Vagina (tissue), 2 donors: ENCODE data around the gene HAPSTR1. TPM values are rescaled to one million over a fixed set of nuclear protein-coding genes. Genes with fewer than 3 reads are reported as not detected.

Experiments
- DNase-seq, 2 donors: peaks; one replicate each; pipeline ENCODE4 v3.0.0-alpha.2; 2017; ENCODE audit errors: extremely low spot score in 2 of 2
- H3K27ac ChIP-seq: fragments of 200-600 bp; sonication (generic); one replicate; pipeline ENCODE4 v1.5.1; 2019
- H3K27me3 ChIP-seq: fragments of 200-600 bp; sonication (generic); one replicate; pipeline ENCODE4 v1.5.1; 2019
- H3K36me3 ChIP-seq, 2 donors: fragments of 200-600 bp; sonication (generic); one replicate each; pipeline ENCODE4 v1.5.1; 2017 to 2019
- H3K4me1 ChIP-seq: fragments of 200-600 bp; sonication (generic); one replicate; pipeline ENCODE4 v1.5.1; 2019
- H3K4me3 ChIP-seq, 2 donors: fragments of 200-600 bp; sonication (generic); 1 replicate in 1 of 2; 2 replicates in 1 of 2; pipeline ENCODE4 v1.5.1; 2016 to 2019
- H3K9me3 ChIP-seq: fragments of 200-600 bp; sonication (generic); one replicate; pipeline ENCODE4 v1.5.1; 2019
- CTCF ChIP-seq, 3 experiments: fragments of 450-650 bp in 2 of 3; fragments of 200-600 bp in 1 of 3; sonication (generic) in 1 of 3; IDR thresholded peaks; one replicate each; pipeline ENCODE4 v1.5.1; 2017 to 2019; ENCODE audit warnings: antibody characterized with exemption in 3 of 3, mild to moderate bottlenecking in 2 of 3, moderate library complexity in 2 of 3
- POLR2A ChIP-seq, 2 donors: fragments of 450-650 bp; IDR thresholded peaks; one replicate each; pipeline ENCODE4 v1.6.1; 2017; ENCODE audit warnings: antibody characterized with exemption in 2 of 2, mild to moderate bottlenecking in 2 of 2, moderate library complexity in 2 of 2
- POLR2AphosphoS5 ChIP-seq, 2 donors: sonication (generic); formaldehyde crosslinking; IDR thresholded peaks; one replicate each; pipeline ENCODE4 v1.9.0; 2017; ENCODE audit warnings: antibody characterized with exemption in 2 of 2, mild to moderate bottlenecking in 2 of 2, low read depth in 1 of 2; ENCODE audit not compliant: insufficient read depth in 1 of 2
- intact Hi-C: fragments of 100-400 bp; cut with DNase I; formaldehyde crosslinking; loops from one replicate; pipeline ENCODE4 v1.15.1; 2023
- total RNA-seq: library from RNA; depleted of rRNA; stranded (reverse); fragments of >200 nt; gene quantifications from one replicate; pipeline ENCODE4 v1.2.3, GENCODE V29; 2016

Gene HAPSTR1
- total RNA-seq, 1 donor from 2014 or later, result 33.6 TPM

- Histone ChIP-seq H3K9me3 (no peaks in the 10 kb centered on the region), H3K36me3 (peaks cover 0 to 10% of the 10 kb centered on the region in 2 donors), H3K27me3 (no peaks in the 10 kb centered on the region), H3K27ac (peak overlapping the region; percentile 100), H3K4me1 (peaks cover 51% of the 10 kb centered on the region), H3K4me3 (peak overlapping the region; percentile 70 to 98)
- TF ChIP-seq POLR2A (IDR thresholded peaks at IDR 0.05), result no peak
- TF ChIP-seq POLR2AphosphoS5 (IDR thresholded peaks at IDR 0.05; ENCODE audit: insufficient read depth in 1 of 2, low read depth in 1 of 2), result no peak
- TF ChIP-seq CTCF (IDR thresholded peaks at IDR 0.05), result no peak
- no peak for DNase-seq
- intact Hi-C loops, result loop anchor here (5.0 kb wide), 2 partner anchors 45 to 130 kb away; partner anchors contain the start of gene USP7
These were observed 430 bp downstream of the HAPSTR1 start for GRCh38 chr16:9091867-9092281.

- Histone ChIP-seq H3K4me3 (peak overlapping the region; percentile 70 to 98), H3K27ac (peak overlapping the region; percentile 100), H3K36me3 (peaks cover 0 to 15% of the 10 kb centered on the region in 2 donors), H3K4me1 (peaks cover 56% of the 10 kb centered on the region), H3K9me3 (no peaks in the 10 kb centered on the region), H3K27me3 (no peaks in the 10 kb centered on the region)
- DNase-seq, result no peak
- intact Hi-C loops, result loop anchor here (5.0 kb wide), 2 partner anchors 45 to 130 kb away; partner anchors contain the start of gene USP7
- TF ChIP-seq CTCF (IDR thresholded peaks at IDR 0.05), result no peak
- TF ChIP-seq POLR2AphosphoS5 (IDR thresholded peaks at IDR 0.05; ENCODE audit: insufficient read depth in 1 of 2, low read depth in 1 of 2), result peak in 1 of 2 donors; percentile 62
- no peak for TF ChIP-seq POLR2A (IDR thresholded peaks at IDR 0.05)
These were observed 986 bp downstream of the HAPSTR1 start for GRCh38 chr16:9092282-9092977.

- intact Hi-C loops, result loop anchor here (5.0 kb wide), 2 partner anchors 46 to 131 kb away; partner anchors contain the start of gene USP7
- peaks cover 62% of the 10 kb centered on the region for H3K4me1 ChIP-seq
- DNase-seq, result no peak
These were observed 1.5 kb downstream of the HAPSTR1 start for GRCh38 chr16:9092978-9093344.

GRCh38 chr16:9094011-9094846 is 2.8 kb downstream of the HAPSTR1 start:
- H3K4me3 ChIP-seq, result peak overlapping the region; percentile 70 to 98
- peaks cover 74% of the 10 kb centered on the region for H3K4me1 ChIP-seq

More at GRCh38 chr16:9092978-9093344, 1.5 kb downstream of the HAPSTR1 start:
- peak overlapping the region; percentile 70 to 98 for H3K4me3 ChIP-seq
- peak overlapping the region; percentile 100 for H3K27ac ChIP-seq
- H3K36me3 ChIP-seq, result peaks cover 0 to 21% of the 10 kb centered on the region in 2 donors
- no peaks in the 10 kb centered on the region for H3K9me3 ChIP-seq
- no peaks in the 10 kb centered on the region for H3K27me3 ChIP-seq
- TF ChIP-seq CTCF (IDR thresholded peaks at IDR 0.05) (no peak), POLR2AphosphoS5 (IDR thresholded peaks at IDR 0.05; ENCODE audit: insufficient read depth in 1 of 2, low read depth in 1 of 2) (peak in 1 of 2 donors; percentile 15), POLR2A (IDR thresholded peaks at IDR 0.05) (no peak)

GRCh38 chr16:9095171-9095570 is 3.7 kb downstream of the HAPSTR1 start:
- intact Hi-C loops, result no loop called here
- H3K4me3 ChIP-seq, result peak overlapping the region; percentile 70 to 98
- no peaks in the 10 kb centered on the region for H3K9me3 ChIP-seq
- peaks cover 0 to 24% of the 10 kb centered on the region in 2 donors for H3K36me3 ChIP-seq
- TF ChIP-seq POLR2AphosphoS5 (IDR thresholded peaks at IDR 0.05; ENCODE audit: insufficient read depth in 1 of 2, low read depth in 1 of 2), result no peak
- TF ChIP-seq POLR2A (IDR thresholded peaks at IDR 0.05), result no peak
- no peak for TF ChIP-seq CTCF (IDR thresholded peaks at IDR 0.05)
- no peaks in the 10 kb centered on the region for H3K27me3 ChIP-seq
- H3K27ac ChIP-seq, result no peak overlapping the region
- H3K4me1 ChIP-seq, result peaks cover 80% of the 10 kb centered on the region
- no peak for DNase-seq

More at GRCh38 chr16:9094011-9094846, 2.8 kb downstream of the HAPSTR1 start:
- no peak for DNase-seq
- TF ChIP-seq POLR2A (IDR thresholded peaks at IDR 0.05), result no peak
- intact Hi-C loops, result loop anchor here (5.0 kb wide), 2 partner anchors 47 to 132 kb away; partner anchors contain the start of gene USP7
- Histone ChIP-seq H3K27ac (peak overlapping the region; percentile 100), H3K9me3 (no peaks in the 10 kb centered on the region), H3K27me3 (no peaks in the 10 kb centered on the region), H3K36me3 (peaks cover 0 to 24% of the 10 kb centered on the region in 2 donors)
